ENCODE data around the gene DNM2. TPM values are rescaled to one million over a fixed set of nuclear protein-coding genes. Genes with fewer than 3 reads are reported as not detected.

Gene DNM2
- total and polyA plus RNA-seq, 2 donors (not counting 1 experiment from before 2014, with no cell fraction given) = 42.6 to 76.8 TPM

GRCh38 chr19:10730932-10731331 lies 13.1 kb downstream of the DNM2 start:
- Histone ChIP-seq H2AFZ (ENCODE audit: low read length) (no peak overlapping the region), H3K4me2 (ENCODE audit: extremely low read depth, insufficient read depth, low read length) (no peak overlapping the region), H3K79me2 (ENCODE audit: control insufficient read depth, insufficient read depth, low read length) (peaks cover 70% of the 10 kb centered on the region), H3K27me3 (ENCODE audit: control insufficient read depth, insufficient read depth, low read length) (no peaks in the 10 kb centered on the region), H3K27ac (ENCODE audit: insufficient read depth, low read length) (no peak overlapping the region), H3K36me3 (ENCODE audit: control insufficient read depth, insufficient read depth, low read length) (peaks cover 3% of the 10 kb centered on the region), H3K9ac (ENCODE audit: insufficient read depth, low read length) (no peak overlapping the region), H4K20me1 (ENCODE audit: control insufficient read depth, extremely low read depth, insufficient read depth, low read length) (peaks cover 2% of the 10 kb centered on the region), H3K4me1 (ENCODE audit: control insufficient read depth, extremely low read depth, insufficient read depth, low read length) (no peaks in the 10 kb centered on the region), H3K4me3 (replicated peaks in 1 of 4; ENCODE audit: control extremely low read depth in 1 of 4, insufficient read depth in 1 of 4, low read depth in 3 of 4, low read length in 4 of 4) (no peak overlapping the region), H3K9me3 (ENCODE audit: control insufficient read depth, insufficient read depth, low read depth, low read length) (no peaks in the 10 kb centered on the region)
- DNase-seq (ENCODE audit: low read depth in 2 of 2) = no peak
- TF ChIP-seq CTCF (conservative IDR thresholded peaks at IDR 0.05 in 1 of 2, IDR thresholded peaks at IDR 0.05 in 1 of 2; ENCODE audit: low read depth in 1 of 2, low read length in 2 of 2) = no peak

- Histone ChIP-seq H3K4me1 (ENCODE audit: control insufficient read depth, extremely low read depth, insufficient read depth, low read length) (no peaks in the 10 kb centered on the region), H3K27me3 (ENCODE audit: control insufficient read depth, insufficient read depth, low read length) (no peaks in the 10 kb centered on the region), H3K9ac (ENCODE audit: insufficient read depth, low read length) (no peak overlapping the region), H3K36me3 (ENCODE audit: control insufficient read depth, insufficient read depth, low read length) (no peaks in the 10 kb centered on the region), H2AFZ (ENCODE audit: low read length) (no peak overlapping the region), H3K9me3 (ENCODE audit: control insufficient read depth, insufficient read depth, low read depth, low read length) (no peaks in the 10 kb centered on the region), H3K4me3 (replicated peaks in 1 of 4; ENCODE audit: control extremely low read depth in 1 of 4, insufficient read depth in 1 of 4, low read depth in 3 of 4, low read length in 4 of 4) (no peak overlapping the region), H3K27ac (ENCODE audit: insufficient read depth, low read length) (no peak overlapping the region), H4K20me1 (ENCODE audit: control insufficient read depth, extremely low read depth, insufficient read depth, low read length) (peaks cover 1% of the 10 kb centered on the region), H3K79me2 (ENCODE audit: control insufficient read depth, insufficient read depth, low read length) (peaks cover 45% of the 10 kb centered on the region), H3K4me2 (ENCODE audit: extremely low read depth, insufficient read depth, low read length) (no peak overlapping the region)
- no peak for DNase-seq (ENCODE audit: low read depth in 2 of 2)
- TF ChIP-seq EZH2 (IDR thresholded peaks at IDR 0.05; ENCODE audit: low read length, missing control alignments) (no peak), CTCF (conservative IDR thresholded peaks at IDR 0.05 in 1 of 2, IDR thresholded peaks at IDR 0.05 in 1 of 2; ENCODE audit: low read depth in 1 of 2, low read length in 2 of 2) (no peak)
Measured at GRCh38 chr19:10735741-10736140, 17.9 kb downstream of the DNM2 start.

GRCh38 chr19:10736189-10736588 lies 18.3 kb downstream of the DNM2 start:
- no peaks in the 10 kb centered on the region for H3K4me1 ChIP-seq (ENCODE audit: control insufficient read depth, extremely low read depth, insufficient read depth, low read length)
- TF ChIP-seq CTCF (conservative IDR thresholded peaks at IDR 0.05 in 1 of 2, IDR thresholded peaks at IDR 0.05 in 1 of 2; ENCODE audit: low read depth in 1 of 2, low read length in 2 of 2) (no peak), EZH2 (IDR thresholded peaks at IDR 0.05; ENCODE audit: low read length, missing control alignments) (no peak)
- peaks cover 44% of the 10 kb centered on the region for H3K79me2 ChIP-seq (ENCODE audit: control insufficient read depth, insufficient read depth, low read length)
- no peak overlapping the region for H3K4me3 ChIP-seq (replicated peaks in 1 of 4; ENCODE audit: control extremely low read depth in 1 of 4, insufficient read depth in 1 of 4, low read depth in 3 of 4, low read length in 4 of 4)
- no peaks in the 10 kb centered on the region for H3K27me3 ChIP-seq (ENCODE audit: control insufficient read depth, insufficient read depth, low read length)
- no peaks in the 10 kb centered on the region for H3K9me3 ChIP-seq (ENCODE audit: control insufficient read depth, insufficient read depth, low read depth, low read length)
- H3K36me3 ChIP-seq (ENCODE audit: control insufficient read depth, insufficient read depth, low read length) = no peaks in the 10 kb centered on the region
- H4K20me1 ChIP-seq (ENCODE audit: control insufficient read depth, extremely low read depth, insufficient read depth, low read length) = peaks cover 1% of the 10 kb centered on the region
- H3K27ac ChIP-seq (ENCODE audit: insufficient read depth, low read length) = no peak overlapping the region
- H3K9ac ChIP-seq (ENCODE audit: insufficient read depth, low read length) = no peak overlapping the region
- H2AFZ ChIP-seq (ENCODE audit: low read length) = no peak overlapping the region
- H3K4me2 ChIP-seq (ENCODE audit: extremely low read depth, insufficient read depth, low read length) = no peak overlapping the region
- no peak for DNase-seq (ENCODE audit: low read depth in 2 of 2)

Measured in fibroblast of lung (primary cell).